H9 (cell line): ENCODE measurements around the gene PLPP7. TPM values are rescaled to one million over a fixed set of nuclear protein-coding genes. Genes with fewer than 3 reads are reported as not detected.
"Not testable (repeated sequence)": the region's sequence is repeated elsewhere in the genome, so short reads cannot be mapped to it uniquely, and the experiment has no call there.

Experiments
- DNase-seq: peaks from one replicate; pipeline ENCODE4 v3.0.0-alpha.2; 2017
- H2AFZ ChIP-seq: one replicate; pipeline ENCODE4 v1.6.1; 2013; ENCODE audit warnings: mild to moderate bottlenecking, low read length, control low read depth, moderate library complexity
- H2AK5ac ChIP-seq: 2 replicates; pipeline ENCODE4 v1.6.1; 2013; ENCODE audit warnings: low read length, control low read depth, mixed read lengths; ENCODE audit not compliant: insufficient read length
- H2BK120ac ChIP-seq: one replicate; pipeline ENCODE4 v1.6.1; 2013; ENCODE audit warnings: low read depth, mild to moderate bottlenecking, low read length, control low read depth, inconsistent platforms; ENCODE audit not compliant: poor library complexity, severe bottlenecking
- H2BK12ac ChIP-seq: 2 replicates; pipeline ENCODE4 v1.6.1; 2013; ENCODE audit warnings: low read length, control low read depth, mixed read lengths, low read depth; ENCODE audit not compliant: insufficient read length
- H2BK15ac ChIP-seq: 2 replicates; pipeline ENCODE4 v1.6.1; 2013; ENCODE audit warnings: low read depth, low read length, control low read depth
- H2BK20ac ChIP-seq: one replicate; pipeline ENCODE4 v1.6.1; 2013; ENCODE audit warnings: low read depth, mild to moderate bottlenecking, low read length, control low read depth, inconsistent platforms; ENCODE audit not compliant: poor library complexity, severe bottlenecking
- H2BK5ac ChIP-seq: 2 replicates; pipeline ENCODE4 v1.6.1; 2013; ENCODE audit warnings: low read length, control low read depth, mixed read lengths; ENCODE audit not compliant: insufficient read length
- H3K14ac ChIP-seq: 2 replicates; pipeline ENCODE4 v1.6.1; 2013; ENCODE audit warnings: low read length, control low read depth; ENCODE audit not compliant: insufficient read depth
- H3K18ac ChIP-seq: 2 replicates; pipeline ENCODE4 v1.6.1; 2013; ENCODE audit warnings: low read depth, mild to moderate bottlenecking, mixed read lengths, low read length, control low read depth; ENCODE audit not compliant: insufficient read length
- H3K23ac ChIP-seq: 2 replicates; pipeline ENCODE4 v1.6.1; 2013; ENCODE audit warnings: low read length, control low read depth, mixed read lengths, low read depth; ENCODE audit not compliant: insufficient read length
- H3K23me2 ChIP-seq: 2 replicates; pipeline ENCODE4 v1.6.1; 2013; ENCODE audit warnings: low read depth, mild to moderate bottlenecking, mixed read lengths, low read length, control low read depth; ENCODE audit not compliant: insufficient read length, poor library complexity, severe bottlenecking
- H3K27ac ChIP-seq: 2 replicates; pipeline ENCODE4 v1.5.1; 2013; ENCODE audit warnings: low read length, control low read depth, mixed read lengths, low read depth; ENCODE audit not compliant: insufficient read length
- H3K27me3 ChIP-seq: 2 replicates; pipeline ENCODE4 v1.6.1; 2013; ENCODE audit warnings: low read length, control low read depth, inconsistent platforms; ENCODE audit not compliant: insufficient read depth
- H3K4ac ChIP-seq: 2 replicates; pipeline ENCODE4 v1.6.1; 2013; ENCODE audit warnings: low read depth, mild to moderate bottlenecking, control low read depth, inconsistent platforms, low read length, moderate library complexity
- H3K4me1 ChIP-seq: 2 replicates; pipeline ENCODE4 v1.6.1; 2013; ENCODE audit warnings: low read length, control low read depth, inconsistent platforms; ENCODE audit not compliant: insufficient read depth
- H3K4me2 ChIP-seq: 2 replicates; pipeline ENCODE4 v1.6.1; 2013; ENCODE audit warnings: low read length, control low read depth, mixed read lengths; ENCODE audit not compliant: insufficient read length, insufficient read depth
- H3K56ac ChIP-seq: 2 replicates; pipeline ENCODE4 v1.6.1; 2013; ENCODE audit warnings: low read depth, mild to moderate bottlenecking, mixed read lengths, low read length, control low read depth; ENCODE audit not compliant: insufficient read length
- H3K79me1 ChIP-seq: 2 replicates; pipeline ENCODE4 v1.6.1; 2013; ENCODE audit warnings: low read depth, mild to moderate bottlenecking, moderate library complexity, low read length, control low read depth, inconsistent platforms; ENCODE audit not compliant: insufficient read depth, poor library complexity, severe bottlenecking
- H3K79me2 ChIP-seq: 2 replicates; pipeline ENCODE4 v1.6.1; 2013; ENCODE audit warnings: low read length, control low read depth, inconsistent platforms; ENCODE audit not compliant: insufficient read depth
- H3K9ac ChIP-seq: 2 replicates; pipeline ENCODE4 v1.6.1; 2013; ENCODE audit warnings: low read length, control low read depth, mixed read lengths; ENCODE audit not compliant: insufficient read length; ENCODE audit errors: extremely low read depth
- H3K9me3 ChIP-seq: one replicate; pipeline ENCODE4 v1.6.1; 2013; ENCODE audit warnings: low read depth, low read length, inconsistent platforms; ENCODE audit not compliant: control insufficient read depth
- H3T11ph ChIP-seq: one replicate; pipeline ENCODE4 v1.6.1; 2013; ENCODE audit warnings: mild to moderate bottlenecking, low read length, control low read depth, inconsistent platforms
- H4K20me1 ChIP-seq: one replicate; pipeline ENCODE4 v1.6.1; 2013; ENCODE audit not compliant: control insufficient read depth, insufficient read length, insufficient read depth
- H4K5ac ChIP-seq: 2 replicates; pipeline ENCODE4 v1.6.1; 2013; ENCODE audit warnings: low read depth, mild to moderate bottlenecking, mixed read lengths, low read length, control low read depth; ENCODE audit not compliant: insufficient read length
- H4K8ac ChIP-seq: replicated peaks from 2 replicates; pipeline ENCODE4 v1.6.1; 2013; ENCODE audit warnings: low read length, control low read depth, mixed read lengths, low read depth; ENCODE audit not compliant: insufficient read length
- H4K91ac ChIP-seq: 2 replicates; pipeline ENCODE4 v1.6.1; 2013; ENCODE audit warnings: low read depth, mild to moderate bottlenecking, moderate library complexity, mixed read lengths, low read length, control low read depth; ENCODE audit not compliant: insufficient read length
- H3K27ac Mint-ChIP-seq, 3 experiments: 2 replicates in 2 of 3; 3 replicates in 1 of 3; pipeline ENCODE4 v1.8.0; 2020 to 2021; ENCODE audit warnings: mixed read lengths in 3 of 3, mild to moderate bottlenecking in 1 of 3, moderate library complexity in 1 of 3
- H3K27me3 Mint-ChIP-seq: 2 replicates; pipeline ENCODE4 v1.8.0; 2021; ENCODE audit warnings: low read depth, mild to moderate bottlenecking, moderate library complexity, mixed read lengths
- H3K36me3 Mint-ChIP-seq, 3 experiments: 2 replicates in 2 of 3; 3 replicates in 1 of 3; pipeline ENCODE4 v1.8.0; 2020 to 2021; ENCODE audit warnings: low read depth in 3 of 3, mixed read lengths in 3 of 3; ENCODE audit not compliant: insufficient read depth in 1 of 3
- H3K4me1 Mint-ChIP-seq, 2 experiments: 2 replicates each; pipeline ENCODE4 v1.8.0; 2020; ENCODE audit warnings: mixed read lengths in 2 of 2
- H3K4me3 Mint-ChIP-seq, 2 experiments: 2 replicates in 1 of 2; 3 replicates in 1 of 2; pipeline ENCODE4 v1.8.0; 2020 to 2021; ENCODE audit warnings: mild to moderate bottlenecking in 2 of 2, mixed read lengths in 2 of 2, moderate library complexity in 1 of 2
- H3K9me3 Mint-ChIP-seq, 2 experiments: 2 replicates in 1 of 2; 3 replicates in 1 of 2; pipeline ENCODE4 v1.8.0; 2020; ENCODE audit warnings: mild to moderate bottlenecking in 2 of 2, mixed read lengths in 2 of 2, moderate library complexity in 1 of 2
- CTCF ChIP-seq: fragments of 200-600 bp; sonication (generic); conservative IDR thresholded peaks from 3 replicates; pipeline ENCODE4 v1.8.0; 2021; ENCODE audit warnings: antibody characterized with exemption, mild to moderate bottlenecking
- WGBS: extraction: QIAGEN DNeasy Blood & Tissue Kit; methylation state at CpG from one replicate; pipeline ENCODE4 v1.1.7; 2013; ENCODE audit warnings: missing lambda C conversion rate, low lambda C conversion rate, mixed read lengths; ENCODE audit not compliant: insufficient read length; ENCODE audit errors: extremely low coverage; 5-methylcytosine and 5-hydroxymethylcytosine counted together
- total RNA-seq: library from RNA; stranded (reverse); gene quantifications from 2 replicates; pipeline ENCODE4 v1.2.1, GENCODE V29; 2021

Gene PLPP7
- total RNA-seq, 1 experiment from 2014 or later = 1.9 TPM

- H3K36me3 Mint-ChIP-seq = peaks cover 1 to 8% (median 3%) of the 10 kb centered on the region in 3 experiments; a peak in 4 of 7 replicates
- no peaks in the 10 kb centered on the region for H3K79me2 ChIP-seq
- H3K18ac ChIP-seq = no peak overlapping the region
- H2BK15ac ChIP-seq = no peak overlapping the region
- no peak overlapping the region for H2BK120ac ChIP-seq
- H3K9ac ChIP-seq = no peak overlapping the region
- H3K27ac Mint-ChIP-seq = no peak overlapping the region
- no peak for TF ChIP-seq CTCF
- no peak for DNase-seq
- H3K4me1 ChIP-seq = peaks cover 4% of the 10 kb centered on the region; the same call in 1 of the 2 replicates
- no peak overlapping the region for H4K91ac ChIP-seq
- H3K4me1 Mint-ChIP-seq = peaks cover 16 to 26% of the 10 kb centered on the region in 2 experiments
- no peak overlapping the region for H4K8ac ChIP-seq
- no peak overlapping the region for H2BK5ac ChIP-seq
- H4K20me1 ChIP-seq = no peaks in the 10 kb centered on the region
- no peak overlapping the region for H2BK12ac ChIP-seq
- no peak overlapping the region for H3K27ac ChIP-seq
- no peak overlapping the region for H3K14ac ChIP-seq
- no peaks in the 10 kb centered on the region for H3K9me3 ChIP-seq
- H4K5ac ChIP-seq = no peak overlapping the region
- no CpG with 5 or more reads among the region's 22 CpGs for WGBS
- H3K79me1 ChIP-seq = no peaks in the 10 kb centered on the region
- no peak overlapping the region for H3K56ac ChIP-seq
- no peak overlapping the region for H2AK5ac ChIP-seq
- H3K23ac ChIP-seq = no peak overlapping the region
- no peaks in the 10 kb centered on the region for H3K23me2 ChIP-seq
- H2AFZ ChIP-seq = no peak overlapping the region
- H3K4ac ChIP-seq = no peak overlapping the region
- no peaks in the 10 kb centered on the region for H3K27me3 Mint-ChIP-seq
- no peak overlapping the region for H3K4me2 ChIP-seq
- peaks cover 6 to 7% of the 10 kb centered on the region in 2 experiments for H3K9me3 Mint-ChIP-seq
- no peak overlapping the region for H2BK20ac ChIP-seq
- no peaks in the 10 kb centered on the region for H3K27me3 ChIP-seq
- no peak overlapping the region for H3T11ph ChIP-seq
- no peak overlapping the region for H3K4me3 Mint-ChIP-seq
These were observed 49.2 kb upstream of the PLPP7 start for GRCh38 chr9:131240047-131240921.

GRCh38 chr9:131244331-131244730 is 45.2 kb upstream of the PLPP7 start:
- not testable (repeated sequence) for H3K4ac ChIP-seq, H3K23me2 ChIP-seq, H4K91ac ChIP-seq, H3K9me3 Mint-ChIP-seq, H3K18ac ChIP-seq, H3K14ac ChIP-seq, H3K79me1 ChIP-seq, H2BK20ac ChIP-seq, H4K5ac ChIP-seq, H2BK5ac ChIP-seq, H3K4me1 ChIP-seq, H3K27me3 ChIP-seq, H3K27me3 Mint-ChIP-seq, H2AFZ ChIP-seq, H2BK15ac ChIP-seq, H3T11ph ChIP-seq, H3K27ac ChIP-seq, H3K4me2 ChIP-seq, DNase-seq, H3K79me2 ChIP-seq, H3K9ac ChIP-seq, H3K23ac ChIP-seq, H2BK12ac ChIP-seq, H3K9me3 ChIP-seq, H4K8ac ChIP-seq, H2AK5ac ChIP-seq, H3K4me3 Mint-ChIP-seq, H4K20me1 ChIP-seq, H3K56ac ChIP-seq, H3K27ac Mint-ChIP-seq, H2BK120ac ChIP-seq, H3K4me1 Mint-ChIP-seq, H3K36me3 Mint-ChIP-seq
- no CpG with 5 or more reads among the region's 5 CpGs for WGBS
